Measurements from ENCODE around the gene FAM47C.
"Not testable (repeated sequence)": the region's sequence is repeated elsewhere in the genome, so short reads cannot be mapped to it uniquely, and the experiment has no call there.

- not testable (repeated sequence) for TF ChIP-seq POLR2A, CTCF, EP300 (IDR thresholded peaks at IDR 0.05)
Measured at GRCh38 chrX:37057572-37057971, 49.4 kb downstream of the FAM47C start.
